HG03280 (cell line): Measurements from ENCODE around the gene PRKN.
"Not testable (repeated sequence)": the region's sequence is repeated elsewhere in the genome, so short reads cannot be mapped to it uniquely, and the experiment has no call there.

ENCODE experiments used
- ATAC-seq: cut with Tn5 transposase; IDR thresholded peaks from one replicate; pipeline ENCODE4 v1.9.1; 2021; ENCODE audit warnings: mild to moderate bottlenecking, moderate library complexity; ENCODE audit not compliant: unreplicated experiment

PRKN gene

GRCh38 chr6:162678896-162679295 lies 48.7 kb downstream of the PRKN start:
- not testable (repeated sequence) for ATAC-seq

- no peak for ATAC-seq
Measured at GRCh38 chr6:162675503-162675902, 52.1 kb downstream of the PRKN start.

- no peak for ATAC-seq
Measured at GRCh38 chr6:162674452-162674851, 53.1 kb downstream of the PRKN start.

GRCh38 chr6:162671580-162672165 lies 55.9 kb downstream of the PRKN start:
- no peak for ATAC-seq

GRCh38 chr6:162670345-162670744 lies 57.2 kb downstream of the PRKN start:
- no peak for ATAC-seq

- ATAC-seq, result no peak
Measured at GRCh38 chr6:162666246-162666645, 61.3 kb downstream of the PRKN start.

- no peak for ATAC-seq
Measured at GRCh38 chr6:162653808-162654207, 73.8 kb downstream of the PRKN start.

GRCh38 chr6:162651505-162651904 lies 76.1 kb downstream of the PRKN start:
- no peak for ATAC-seq

- no peak for ATAC-seq
Measured at GRCh38 chr6:162649271-162649670, 78.3 kb downstream of the PRKN start.

GRCh38 chr6:162644153-162644552 lies 83.4 kb downstream of the PRKN start:
- ATAC-seq, result no peak

- no peak for ATAC-seq
Measured at GRCh38 chr6:162640756-162641155, 86.8 kb downstream of the PRKN start.

GRCh38 chr6:162639951-162640350 lies 87.6 kb downstream of the PRKN start:
- no peak for ATAC-seq

GRCh38 chr6:162638931-162639574 lies 88.5 kb downstream of the PRKN start:
- ATAC-seq, result no peak

- ATAC-seq, result no peak
Measured at GRCh38 chr6:162637317-162637716, 90.2 kb downstream of the PRKN start.

GRCh38 chr6:162636167-162636566 lies 91.4 kb downstream of the PRKN start:
- no peak for ATAC-seq

- ATAC-seq, result no peak
Measured at GRCh38 chr6:162631546-162631945, 96.0 kb downstream of the PRKN start.

GRCh38 chr6:162630069-162630468 lies 97.5 kb downstream of the PRKN start:
- no peak for ATAC-seq

- ATAC-seq, result no peak
Measured at GRCh38 chr6:162627825-162628224, 99.7 kb downstream of the PRKN start.

GRCh38 chr6:162627362-162627761 lies 100.2 kb downstream of the PRKN start:
- no peak for ATAC-seq

- no peak for ATAC-seq
Measured at GRCh38 chr6:162626869-162627268, 100.7 kb downstream of the PRKN start.

- ATAC-seq, result no peak
Measured at GRCh38 chr6:162625846-162626540, 101.6 kb downstream of the PRKN start.

GRCh38 chr6:162622572-162622971 lies 105.0 kb downstream of the PRKN start:
- no peak for ATAC-seq
